ENCODE results near the gene ENPP4. TPM values are rescaled to one million over a fixed set of nuclear protein-coding genes. Genes with fewer than 3 reads are reported as not detected.
"Not testable (repeated sequence)": the region's sequence is repeated elsewhere in the genome, so short reads cannot be mapped to it uniquely, and the experiment has no call there.

The ENPP4 gene
- polyA plus RNA-seq, 1 of the 3 experiments (the other 2 are of a cell fraction) = 0.05 TPM

DNA sequence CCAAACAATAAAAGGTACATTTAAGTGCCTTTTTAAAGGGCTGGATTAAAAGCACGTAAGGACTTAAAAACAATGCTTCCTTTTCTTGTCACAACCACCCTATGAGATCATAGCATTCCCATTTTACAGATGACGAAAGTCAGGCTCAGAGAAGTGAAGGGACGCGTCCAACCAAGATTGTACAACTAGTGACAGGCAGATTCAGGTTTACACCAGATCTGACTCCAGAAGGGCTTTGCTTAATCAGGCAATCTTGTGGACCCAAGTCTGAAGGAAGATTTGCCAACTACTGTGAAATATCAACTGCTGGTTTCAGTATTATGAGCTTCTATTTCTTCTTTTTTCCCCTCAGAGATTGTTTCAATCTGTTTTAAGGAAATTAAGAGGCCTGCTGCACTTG lies 877 bp downstream of the ENPP4 start:
- Histone ChIP-seq H3K36me3 (replicated peaks in 1 of 2; ENCODE audit: control insufficient read depth in 1 of 2, insufficient read depth in 2 of 2, low read length in 1 of 2) (no peaks in the 10 kb centered on the region), H3K27ac (ENCODE audit: low read depth in 2 of 2, low read length in 1 of 2) (no peak overlapping the region), H2AFZ (ENCODE audit: low read depth) (no peak overlapping the region), H3K27me3 (ENCODE audit: insufficient read depth) (no peaks in the 10 kb centered on the region; the same call in 1 of the 2 replicates), H3K4me3 (ENCODE audit: low read depth in 2 of 2, low read length in 1 of 2) (no peak overlapping the region), H3K9me3 (no peaks in the 10 kb centered on the region), H3K9me2 (no peaks in the 10 kb centered on the region), H3K4me1 (ENCODE audit: control insufficient read depth in 1 of 2, insufficient read depth in 2 of 2, low read depth in 1 of 2, low read length in 1 of 2) (no peaks in the 10 kb centered on the region), H3K9ac (no peak overlapping the region), H3K4me2 (no peak overlapping the region), H4K20me1 (ENCODE audit: insufficient read depth) (no peaks in the 10 kb centered on the region), H3K79me2 (ENCODE audit: insufficient read depth) (no peaks in the 10 kb centered on the region), H3F3A (replicated peaks; ENCODE audit: insufficient read depth) (no peaks in the 10 kb centered on the region)
- ChIA-PET CTCF (no interaction called here), POLR2A (no interaction called here)
- 25% methylated on average over 4 of the region's 4 CpGs for WGBS (ENCODE audit: low lambda C conversion rate)
- DNase-seq = no peak
- TF ChIP-seq RAD21 (IDR thresholded peaks at IDR 0.05; ENCODE audit: low read length) (no peak), RXRA (IDR thresholded peaks at IDR 0.05; ENCODE audit: borderline replicate concordance, low read depth) (no peak), TCF12 (IDR thresholded peaks at IDR 0.05) (no peak), YY1 (IDR thresholded peaks at IDR 0.05; ENCODE audit: low read depth) (no peak), POLR2AphosphoS5 (IDR thresholded peaks at IDR 0.05; ENCODE audit: low read depth, low read length) (no peak), GABPA (IDR thresholded peaks at IDR 0.05; ENCODE audit: low read depth) (no peak), TEAD4 (IDR thresholded peaks at IDR 0.05; ENCODE audit: borderline replicate concordance, insufficient read depth) (no peak), JUND (IDR thresholded peaks at IDR 0.05) (no peak), SMC3 (IDR thresholded peaks at IDR 0.05; ENCODE audit: low read depth, low read length) (no peak), NRF1 (IDR thresholded peaks at IDR 0.05; ENCODE audit: low read depth, low read length) (no peak), REST (IDR thresholded peaks at IDR 0.05; ENCODE audit: low read depth, low read length) (no peak), ELF1 (IDR thresholded peaks at IDR 0.05) (no peak), FOXM1 (IDR thresholded peaks at IDR 0.05; ENCODE audit: low read depth) (no peak), NFIC (IDR thresholded peaks at IDR 0.05; ENCODE audit: borderline replicate concordance) (no peak), EZH2phosphoT487 (IDR thresholded peaks at IDR 0.05; ENCODE audit: borderline replicate concordance, low read depth) (no peak), FOSL2 (IDR thresholded peaks at IDR 0.05; ENCODE audit: borderline replicate concordance, low read depth) (no peak)
- TF ChIP-seq, protein P1, sequence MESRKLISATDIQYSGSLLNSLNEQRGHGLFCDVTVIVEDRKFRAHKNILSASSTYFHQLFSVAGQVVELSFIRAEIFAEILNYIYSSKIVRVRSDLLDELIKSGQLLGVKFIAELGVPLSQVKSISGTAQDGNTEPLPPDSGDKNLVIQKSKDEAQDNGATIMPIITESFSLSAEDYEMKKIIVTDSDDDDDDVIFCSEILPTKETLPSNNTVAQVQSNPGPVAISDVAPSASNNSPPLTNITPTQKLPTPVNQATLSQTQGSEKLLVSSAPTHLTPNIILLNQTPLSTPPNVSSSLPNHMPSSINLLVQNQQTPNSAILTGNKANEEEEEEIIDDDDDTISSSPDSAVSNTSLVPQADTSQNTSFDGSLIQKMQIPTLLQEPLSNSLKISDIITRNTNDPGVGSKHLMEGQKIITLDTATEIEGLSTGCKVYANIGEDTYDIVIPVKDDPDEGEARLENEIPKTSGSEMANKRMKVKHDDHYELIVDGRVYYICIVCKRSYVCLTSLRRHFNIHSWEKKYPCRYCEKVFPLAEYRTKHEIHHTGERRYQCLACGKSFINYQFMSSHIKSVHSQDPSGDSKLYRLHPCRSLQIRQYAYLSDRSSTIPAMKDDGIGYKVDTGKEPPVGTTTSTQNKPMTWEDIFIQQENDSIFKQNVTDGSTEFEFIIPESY (IDR thresholded peaks at IDR 0.05; ENCODE audit: borderline replicate concordance, low read depth) = no peak
- TF ChIP-seq, protein P2, sequence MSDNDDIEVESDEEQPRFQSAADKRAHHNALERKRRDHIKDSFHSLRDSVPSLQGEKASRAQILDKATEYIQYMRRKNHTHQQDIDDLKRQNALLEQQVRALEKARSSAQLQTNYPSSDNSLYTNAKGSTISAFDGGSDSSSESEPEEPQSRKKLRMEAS (IDR thresholded peaks at IDR 0.05; ENCODE audit: low read depth) = no peak
- TF ChIP-seq, protein P3, sequence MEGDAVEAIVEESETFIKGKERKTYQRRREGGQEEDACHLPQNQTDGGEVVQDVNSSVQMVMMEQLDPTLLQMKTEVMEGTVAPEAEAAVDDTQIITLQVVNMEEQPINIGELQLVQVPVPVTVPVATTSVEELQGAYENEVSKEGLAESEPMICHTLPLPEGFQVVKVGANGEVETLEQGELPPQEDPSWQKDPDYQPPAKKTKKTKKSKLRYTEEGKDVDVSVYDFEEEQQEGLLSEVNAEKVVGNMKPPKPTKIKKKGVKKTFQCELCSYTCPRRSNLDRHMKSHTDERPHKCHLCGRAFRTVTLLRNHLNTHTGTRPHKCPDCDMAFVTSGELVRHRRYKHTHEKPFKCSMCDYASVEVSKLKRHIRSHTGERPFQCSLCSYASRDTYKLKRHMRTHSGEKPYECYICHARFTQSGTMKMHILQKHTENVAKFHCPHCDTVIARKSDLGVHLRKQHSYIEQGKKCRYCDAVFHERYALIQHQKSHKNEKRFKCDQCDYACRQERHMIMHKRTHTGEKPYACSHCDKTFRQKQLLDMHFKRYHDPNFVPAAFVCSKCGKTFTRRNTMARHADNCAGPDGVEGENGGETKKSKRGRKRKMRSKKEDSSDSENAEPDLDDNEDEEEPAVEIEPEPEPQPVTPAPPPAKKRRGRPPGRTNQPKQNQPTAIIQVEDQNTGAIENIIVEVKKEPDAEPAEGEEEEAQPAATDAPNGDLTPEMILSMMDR (IDR thresholded peaks at IDR 0.05) = no peak

DNA sequence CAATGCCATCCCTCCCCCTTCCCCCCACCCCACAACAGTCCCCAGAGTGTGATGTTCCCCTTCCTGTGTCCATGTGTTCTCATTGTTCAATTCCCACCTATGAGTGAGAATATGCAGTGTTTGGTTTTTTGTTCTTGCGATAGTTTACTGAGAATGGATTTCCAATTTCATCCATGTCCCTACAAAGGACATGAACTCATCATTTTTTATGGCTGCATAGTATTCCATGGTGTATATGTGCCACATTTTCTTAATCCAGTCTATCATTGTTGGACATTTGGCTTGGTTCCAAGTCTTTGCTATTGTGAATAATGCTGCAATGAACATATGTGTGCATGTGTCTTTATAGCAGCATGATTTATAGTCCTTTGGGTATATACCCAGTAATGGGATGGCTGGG lies 1.5 kb downstream of the ENPP4 start:
- H3K4me1 ChIP-seq (ENCODE audit: control insufficient read depth in 1 of 2, insufficient read depth in 2 of 2, low read depth in 1 of 2, low read length in 1 of 2); POLR2A ChIA-PET; CTCF ChIA-PET; H3K9me3 ChIP-seq; H3K4me2 ChIP-seq; H3K9me2 ChIP-seq; DNase-seq; H2AFZ ChIP-seq (ENCODE audit: low read depth); H3K27ac ChIP-seq (ENCODE audit: low read depth in 2 of 2, low read length in 1 of 2); H3K27me3 ChIP-seq (ENCODE audit: insufficient read depth); H4K20me1 ChIP-seq (ENCODE audit: insufficient read depth); H3F3A ChIP-seq (replicated peaks; ENCODE audit: insufficient read depth); H3K79me2 ChIP-seq (ENCODE audit: insufficient read depth); H3K9ac ChIP-seq; H3K4me3 ChIP-seq (ENCODE audit: low read depth in 2 of 2, low read length in 1 of 2); H3K36me3 ChIP-seq (replicated peaks in 1 of 2; ENCODE audit: control insufficient read depth in 1 of 2, insufficient read depth in 2 of 2, low read length in 1 of 2): not testable (repeated sequence)
- 13% methylated on average over 1 of the region's 1 CpG for WGBS (ENCODE audit: low lambda C conversion rate)
